HG02642 (cell line): ENCODE results near the gene KCNQ1.

ENCODE experiments used
- ATAC-seq: cut with Tn5 transposase; IDR thresholded peaks from one replicate; pipeline ENCODE4 v1.9.1; 2021; ENCODE audit warnings: mild to moderate bottlenecking; ENCODE audit not compliant: unreplicated experiment, poor library complexity

Gene KCNQ1

GRCh38 chr11:2778630-2779498 is 334.1 kb downstream of the KCNQ1 start:
- ATAC-seq = no peak

GRCh38 chr11:2779499-2779980 is 334.7 kb downstream of the KCNQ1 start:
- no peak for ATAC-seq

- ATAC-seq = no peak
These were observed 335.4 kb downstream of the KCNQ1 start for GRCh38 chr11:2779981-2780849.

- no peak for ATAC-seq
These were observed 336.1 kb downstream of the KCNQ1 start for GRCh38 chr11:2780850-2781407.

- no peak for ATAC-seq
These were observed 336.8 kb downstream of the KCNQ1 start for GRCh38 chr11:2781408-2782274.

GRCh38 chr11:2782769-2783168 is 338.0 kb downstream of the KCNQ1 start:
- no peak for ATAC-seq

- ATAC-seq = no peak
These were observed 338.8 kb downstream of the KCNQ1 start for GRCh38 chr11:2783536-2784082.

- ATAC-seq = no peak
These were observed 343.0 kb downstream of the KCNQ1 start for GRCh38 chr11:2787816-2788167.

- no peak for ATAC-seq
These were observed 343.6 kb downstream of the KCNQ1 start for GRCh38 chr11:2788168-2789071.

GRCh38 chr11:2789331-2789730 is 344.5 kb downstream of the KCNQ1 start:
- no peak for ATAC-seq

GRCh38 chr11:2789791-2790567 is 345.2 kb downstream of the KCNQ1 start:
- ATAC-seq = no peak

GRCh38 chr11:2790568-2790921 is 345.7 kb downstream of the KCNQ1 start:
- ATAC-seq = no peak

GRCh38 chr11:2791139-2791520 is 346.3 kb downstream of the KCNQ1 start:
- ATAC-seq = no peak

GRCh38 chr11:2791521-2792380 is 346.9 kb downstream of the KCNQ1 start:
- ATAC-seq = no peak

- no peak for ATAC-seq
These were observed 347.8 kb downstream of the KCNQ1 start for GRCh38 chr11:2792381-2793250.

GRCh38 chr11:2793701-2794045 is 348.9 kb downstream of the KCNQ1 start:
- ATAC-seq = no peak
